ENCODE results near the gene CYTH1. TPM values are rescaled to one million over a fixed set of nuclear protein-coding genes. Genes with fewer than 3 reads are reported as not detected.

CYTH1 gene
- total RNA-seq, 2 donors from 2014 or later = 54.6 to 68.9 TPM

- DNase-seq = no peak
- H3K4me1 ChIP-seq = peaks cover 5% of the 10 kb centered on the region
Observed at GRCh38 chr17:78731904-78732303, 50.2 kb downstream of the CYTH1 start.

GRCh38 chr17:78729641-78730040 is 52.4 kb downstream of the CYTH1 start:
- H3K9me3 ChIP-seq = no peaks in the 10 kb centered on the region
- DNase-seq = no peak
- no peak for TF ChIP-seq CTCF (IDR thresholded peaks at IDR 0.05)
- H3K9ac ChIP-seq (ENCODE audit: low read depth in 2 of 2, low read length in 2 of 2) = no peak overlapping the region
- H3K27me3 ChIP-seq = no peaks in the 10 kb centered on the region
- H3K4me3 ChIP-seq = no peak overlapping the region
- H3K36me3 ChIP-seq = no peaks in the 10 kb centered on the region
- no peak overlapping the region for H3K27ac ChIP-seq
- intact Hi-C loops (cut with DNase I) = no loop called here
- peaks cover under 1% of the 10 kb centered on the region for H3K4me1 ChIP-seq

More at GRCh38 chr17:78731904-78732303, 50.2 kb downstream of the CYTH1 start:
- Histone ChIP-seq H3K27ac (no peak overlapping the region), H3K27me3 (no peaks in the 10 kb centered on the region), H3K9ac (ENCODE audit: low read depth in 2 of 2, low read length in 2 of 2) (no peak overlapping the region), H3K4me3 (no peak overlapping the region), H3K9me3 (no peaks in the 10 kb centered on the region), H3K36me3 (no peaks in the 10 kb centered on the region)
- TF ChIP-seq CTCF (IDR thresholded peaks at IDR 0.05) = no peak
- intact Hi-C loops (cut with DNase I) = no loop called here

- TF ChIP-seq CTCF (IDR thresholded peaks at IDR 0.05) = no peak
- H3K4me3 ChIP-seq = no peak overlapping the region
- DNase-seq = no peak
- H3K9ac ChIP-seq (ENCODE audit: low read depth in 2 of 2, low read length in 2 of 2) = no peak overlapping the region
- no peaks in the 10 kb centered on the region for H3K36me3 ChIP-seq
- H3K9me3 ChIP-seq = no peaks in the 10 kb centered on the region
- H3K27ac ChIP-seq = no peak overlapping the region
- intact Hi-C loops (cut with DNase I) = no loop called here
- H3K27me3 ChIP-seq = no peaks in the 10 kb centered on the region
- H3K4me1 ChIP-seq = peaks cover 3% of the 10 kb centered on the region
Observed at GRCh38 chr17:78728495-78728894, 53.6 kb downstream of the CYTH1 start.

- Histone ChIP-seq H3K36me3 (no peaks in the 10 kb centered on the region), H3K9ac (ENCODE audit: low read depth in 2 of 2, low read length in 2 of 2) (no peak overlapping the region), H3K4me3 (no peak overlapping the region), H3K27ac (no peak overlapping the region), H3K9me3 (no peaks in the 10 kb centered on the region), H3K4me1 (peaks cover 7% of the 10 kb centered on the region), H3K27me3 (no peaks in the 10 kb centered on the region)
- intact Hi-C loops (cut with DNase I) = no loop called here
- no peak for TF ChIP-seq CTCF (IDR thresholded peaks at IDR 0.05)
- no peak for DNase-seq
Observed at GRCh38 chr17:78727476-78728229, 54.4 kb downstream of the CYTH1 start.

GRCh38 chr17:78727057-78727456 is 55.0 kb downstream of the CYTH1 start:
- no peak for TF ChIP-seq CTCF (IDR thresholded peaks at IDR 0.05)
- no peak for DNase-seq
- no peak overlapping the region for H3K27ac ChIP-seq
- peaks cover 12% of the 10 kb centered on the region for H3K4me1 ChIP-seq
- no peaks in the 10 kb centered on the region for H3K27me3 ChIP-seq
- H3K4me3 ChIP-seq = no peak overlapping the region
- intact Hi-C loops (cut with DNase I) = no loop called here
- no peaks in the 10 kb centered on the region for H3K9me3 ChIP-seq
- H3K36me3 ChIP-seq = no peaks in the 10 kb centered on the region
- no peak overlapping the region for H3K9ac ChIP-seq (ENCODE audit: low read depth in 2 of 2, low read length in 2 of 2)

All from colonic mucosa (tissue), 4 donors.